MM.1S (cell line): Measurements from ENCODE around the gene SFMBT1.

Source experiments
- EZH2 ChIP-seq: fragments of 300-600 bp; sonication (generic); optimal IDR thresholded peaks from 2 replicates; pipeline ENCODE3; 2017; ENCODE audit warnings: low read depth, mild to moderate bottlenecking, antibody characterized with exemption, low read length, mixed read lengths
- EZH2phosphoT487 ChIP-seq: fragments of 300-600 bp; sonication (generic); IDR thresholded peaks from 2 replicates; pipeline ENCODE4 v1.6.1; 2018; ENCODE audit warnings: antibody characterized with exemption, low read length
- TF ChIP-seq, protein P1 (sequence below): fragments of 300-600 bp; sonication (generic); IDR thresholded peaks from 2 replicates; pipeline ENCODE4 v1.5.1; 2016; ENCODE audit warnings: antibody characterized with exemption, low read length, mixed read lengths

GRCh38 chr3:52871761-52872160 is 174.1 kb downstream of the SFMBT1 start:
- no peak for TF ChIP-seq EZH2
- TF ChIP-seq, protein P1, sequence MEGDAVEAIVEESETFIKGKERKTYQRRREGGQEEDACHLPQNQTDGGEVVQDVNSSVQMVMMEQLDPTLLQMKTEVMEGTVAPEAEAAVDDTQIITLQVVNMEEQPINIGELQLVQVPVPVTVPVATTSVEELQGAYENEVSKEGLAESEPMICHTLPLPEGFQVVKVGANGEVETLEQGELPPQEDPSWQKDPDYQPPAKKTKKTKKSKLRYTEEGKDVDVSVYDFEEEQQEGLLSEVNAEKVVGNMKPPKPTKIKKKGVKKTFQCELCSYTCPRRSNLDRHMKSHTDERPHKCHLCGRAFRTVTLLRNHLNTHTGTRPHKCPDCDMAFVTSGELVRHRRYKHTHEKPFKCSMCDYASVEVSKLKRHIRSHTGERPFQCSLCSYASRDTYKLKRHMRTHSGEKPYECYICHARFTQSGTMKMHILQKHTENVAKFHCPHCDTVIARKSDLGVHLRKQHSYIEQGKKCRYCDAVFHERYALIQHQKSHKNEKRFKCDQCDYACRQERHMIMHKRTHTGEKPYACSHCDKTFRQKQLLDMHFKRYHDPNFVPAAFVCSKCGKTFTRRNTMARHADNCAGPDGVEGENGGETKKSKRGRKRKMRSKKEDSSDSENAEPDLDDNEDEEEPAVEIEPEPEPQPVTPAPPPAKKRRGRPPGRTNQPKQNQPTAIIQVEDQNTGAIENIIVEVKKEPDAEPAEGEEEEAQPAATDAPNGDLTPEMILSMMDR = no peak
- no peak for TF ChIP-seq EZH2phosphoT487
